Measurements from ENCODE around the gene HOXA10. TPM values are rescaled to one million over a fixed set of nuclear protein-coding genes. Genes with fewer than 3 reads are reported as not detected.

Gene HOXA10
- polyA plus RNA-seq, 1 donor from 2014 or later: 0.70 TPM

GRCh38 chr7:27174874-27175625 is 930 bp upstream of the HOXA10 start:
- H3K36me3 Mint-ChIP-seq: peaks cover 2% of the 10 kb centered on the region
- H3K27me3 Mint-ChIP-seq: peaks cover 41% of the 10 kb centered on the region
- H3K9me3 Mint-ChIP-seq: peaks cover 0 to 5% (median 0%) of the 10 kb centered on the region in 3 donors
- H3K4me3 Mint-ChIP-seq: peak overlapping the region in 3 of 4 donors; percentile 52 to 75 (median 58)
- H3K4me1 Mint-ChIP-seq: peaks cover 8 to 20% (median 11%) of the 10 kb centered on the region in 3 donors
- H3K27ac Mint-ChIP-seq: peak overlapping the region; percentile 86 to 94 (median 93)

- Mint-ChIP-seq H3K4me3 (peak overlapping the region in 2 of 4 donors; percentile 45 to 54), H3K27ac (peak overlapping the region in 1 of 3 donors; percentile 92), H3K9me3 (peaks cover 0 to 8% (median 0%) of the 10 kb centered on the region in 3 donors), H3K27me3 (peaks cover 40% of the 10 kb centered on the region), H3K4me1 (peaks cover 7 to 20% (median 10%) of the 10 kb centered on the region in 3 donors), H3K36me3 (peaks cover 2% of the 10 kb centered on the region)
Measured at GRCh38 chr7:27173511-27173955, 587 bp downstream of the HOXA10 start.

GRCh38 chr7:27172823-27173510 is 1.2 kb downstream of the HOXA10 start:
- Mint-ChIP-seq H3K4me3 (peak overlapping the region in 2 of 4 donors; percentile 45 to 86), H3K27me3 (peaks cover 44% of the 10 kb centered on the region), H3K4me1 (peaks cover 7 to 16% (median 10%) of the 10 kb centered on the region in 3 donors), H3K9me3 (peaks cover 0 to 8% (median 0%) of the 10 kb centered on the region in 3 donors), H3K36me3 (peaks cover 2% of the 10 kb centered on the region), H3K27ac (peak overlapping the region in 2 of 3 donors; percentile 92 to 98)

- H3K4me1 Mint-ChIP-seq: peaks cover 7 to 12% (median 10%) of the 10 kb centered on the region in 3 donors
- peaks cover 0 to 8% (median 0%) of the 10 kb centered on the region in 3 donors for H3K9me3 Mint-ChIP-seq
- H3K36me3 Mint-ChIP-seq: peaks cover 2% of the 10 kb centered on the region
- H3K27ac Mint-ChIP-seq: peak overlapping the region; percentile 92 to 98 (median 96)
- H3K4me3 Mint-ChIP-seq: peak overlapping the region in 3 of 4 donors; percentile 60 to 86 (median 85)
- H3K27me3 Mint-ChIP-seq: peaks cover 49% of the 10 kb centered on the region
Measured at GRCh38 chr7:27172315-27172774, 1.8 kb downstream of the HOXA10 start.

GRCh38 chr7:27171637-27172314 is 2.3 kb downstream of the HOXA10 start:
- Mint-ChIP-seq H3K4me3 (peak overlapping the region; percentile 51 to 91 (median 73)), H3K4me1 (peaks cover 7 to 12% (median 10%) of the 10 kb centered on the region in 3 donors), H3K27me3 (peaks cover 52% of the 10 kb centered on the region), H3K36me3 (peaks cover 2% of the 10 kb centered on the region), H3K9me3 (peaks cover 0 to 10% (median 0%) of the 10 kb centered on the region in 3 donors), H3K27ac (peak overlapping the region; percentile 92 to 98 (median 96))

- H3K27ac Mint-ChIP-seq: peak overlapping the region; percentile 27 to 98 (median 92)
- peaks cover 0 to 10% (median 0%) of the 10 kb centered on the region in 3 donors for H3K9me3 Mint-ChIP-seq
- H3K36me3 Mint-ChIP-seq: peaks cover 2% of the 10 kb centered on the region
- peaks cover 7 to 12% (median 10%) of the 10 kb centered on the region in 3 donors for H3K4me1 Mint-ChIP-seq
- peaks cover 51% of the 10 kb centered on the region for H3K27me3 Mint-ChIP-seq
- peak overlapping the region in 2 of 4 donors; percentile 60 to 91 for H3K4me3 Mint-ChIP-seq
Measured at GRCh38 chr7:27171325-27171636, 2.8 kb downstream of the HOXA10 start.

GRCh38 chr7:27170426-27171324 is 3.4 kb downstream of the HOXA10 start:
- Mint-ChIP-seq H3K4me1 (peaks cover 7 to 12% (median 10%) of the 10 kb centered on the region in 3 donors), H3K27ac (peak overlapping the region; percentile 63 to 98 (median 80)), H3K36me3 (peaks cover 2% of the 10 kb centered on the region), H3K4me3 (peak overlapping the region in 3 of 4 donors; percentile 17 to 62 (median 60)), H3K27me3 (peaks cover 48% of the 10 kb centered on the region), H3K9me3 (peaks cover 0 to 13% (median 0%) of the 10 kb centered on the region in 3 donors)

GRCh38 chr7:27169658-27170425 is 4.3 kb downstream of the HOXA10 start:
- Mint-ChIP-seq H3K27me3 (peaks cover 44% of the 10 kb centered on the region), H3K4me3 (peak overlapping the region in 3 of 4 donors; percentile 45 to 62 (median 60)), H3K27ac (peak overlapping the region; percentile 63 to 98 (median 95)), H3K9me3 (peaks cover 0 to 13% (median 0%) of the 10 kb centered on the region in 3 donors), H3K36me3 (peaks cover 2% of the 10 kb centered on the region), H3K4me1 (peaks cover 7 to 12% (median 9%) of the 10 kb centered on the region in 3 donors)

- Mint-ChIP-seq H3K36me3 (peaks cover 3% of the 10 kb centered on the region), H3K27me3 (peaks cover 48% of the 10 kb centered on the region), H3K27ac (peak overlapping the region; percentile 85 to 98 (median 95)), H3K9me3 (peaks cover 0 to 13% (median 0%) of the 10 kb centered on the region in 3 donors), H3K4me1 (peaks cover 7 to 12% (median 9%) of the 10 kb centered on the region in 3 donors), H3K4me3 (peak overlapping the region; percentile 38 to 90 (median 76))
Measured at GRCh38 chr7:27168265-27168947, 5.7 kb downstream of the HOXA10 start.

- Mint-ChIP-seq H3K36me3 (peaks cover 3% of the 10 kb centered on the region), H3K9me3 (peaks cover 0 to 13% (median 0%) of the 10 kb centered on the region in 3 donors), H3K4me3 (peak overlapping the region in 2 of 4 donors; percentile 39 to 86), H3K27ac (peak overlapping the region; percentile 85 to 98 (median 93)), H3K4me1 (peaks cover 7 to 13% (median 9%) of the 10 kb centered on the region in 3 donors), H3K27me3 (peaks cover 50% of the 10 kb centered on the region)
Measured at GRCh38 chr7:27167916-27168264, 6.2 kb downstream of the HOXA10 start.

GRCh38 chr7:27166531-27167505 is 7.3 kb downstream of the HOXA10 start:
- Mint-ChIP-seq H3K4me3 (peak overlapping the region in 2 of 4 donors; percentile 79 to 86), H3K36me3 (peaks cover 3% of the 10 kb centered on the region), H3K4me1 (peaks cover 2 to 13% (median 5%) of the 10 kb centered on the region in 3 donors), H3K9me3 (peaks cover 0 to 10% (median 0%) of the 10 kb centered on the region in 3 donors), H3K27ac (peak overlapping the region; percentile 85 to 98 (median 93)), H3K27me3 (peaks cover 47% of the 10 kb centered on the region)

Data from IgD-negative memory B cell (primary cell).